ENCODE measurements around the gene CADPS2.

DNA sequence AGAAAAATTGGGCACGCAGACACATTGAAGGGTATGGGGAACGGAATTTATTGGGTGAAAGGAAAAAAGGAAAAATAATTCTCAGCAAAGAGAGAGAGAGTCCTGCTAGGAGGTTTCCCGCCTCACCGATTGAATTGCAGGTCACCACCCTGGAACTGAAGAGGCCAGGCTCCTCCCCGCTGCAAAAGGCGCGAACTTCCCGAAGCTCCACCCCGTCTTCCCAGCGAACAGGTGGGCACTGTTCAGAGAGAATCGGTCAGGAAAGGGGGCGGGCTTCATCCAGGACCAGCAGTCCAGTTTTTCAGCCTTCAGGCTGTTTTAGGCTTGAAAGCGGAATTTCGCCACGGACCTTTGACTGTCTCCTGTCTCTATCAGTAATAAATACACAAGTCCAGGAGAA lies 27.3 kb upstream of the CADPS2 start:
- TF ChIP-seq, protein P1, sequence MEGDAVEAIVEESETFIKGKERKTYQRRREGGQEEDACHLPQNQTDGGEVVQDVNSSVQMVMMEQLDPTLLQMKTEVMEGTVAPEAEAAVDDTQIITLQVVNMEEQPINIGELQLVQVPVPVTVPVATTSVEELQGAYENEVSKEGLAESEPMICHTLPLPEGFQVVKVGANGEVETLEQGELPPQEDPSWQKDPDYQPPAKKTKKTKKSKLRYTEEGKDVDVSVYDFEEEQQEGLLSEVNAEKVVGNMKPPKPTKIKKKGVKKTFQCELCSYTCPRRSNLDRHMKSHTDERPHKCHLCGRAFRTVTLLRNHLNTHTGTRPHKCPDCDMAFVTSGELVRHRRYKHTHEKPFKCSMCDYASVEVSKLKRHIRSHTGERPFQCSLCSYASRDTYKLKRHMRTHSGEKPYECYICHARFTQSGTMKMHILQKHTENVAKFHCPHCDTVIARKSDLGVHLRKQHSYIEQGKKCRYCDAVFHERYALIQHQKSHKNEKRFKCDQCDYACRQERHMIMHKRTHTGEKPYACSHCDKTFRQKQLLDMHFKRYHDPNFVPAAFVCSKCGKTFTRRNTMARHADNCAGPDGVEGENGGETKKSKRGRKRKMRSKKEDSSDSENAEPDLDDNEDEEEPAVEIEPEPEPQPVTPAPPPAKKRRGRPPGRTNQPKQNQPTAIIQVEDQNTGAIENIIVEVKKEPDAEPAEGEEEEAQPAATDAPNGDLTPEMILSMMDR (conservative IDR thresholded peaks at IDR 0.05 in 1 of 2, IDR thresholded peaks at IDR 0.05 in 1 of 2; ENCODE audit: extremely low read depth in 1 of 2, insufficient read depth in 1 of 2, low read depth in 1 of 2, low read length in 2 of 2), result no peak
- TF ChIP-seq EZH2 (IDR thresholded peaks at IDR 0.05; ENCODE audit: borderline replicate concordance, low read length), result no peak
